Stimulated activated CD8-positive, alpha-beta memory T cell treated with anti-CD3 and anti-CD28 coated beads, Interleukin-15, amount 100 ng/mL, for 1 hour (primary cell): ENCODE results near the gene CEP85.

ENCODE experiments used
- DNase-seq: peaks from one replicate; pipeline ENCODE4 v3.0.0-alpha.2; 2020; ENCODE audit warnings: low read depth

CEP85 gene

DNA sequence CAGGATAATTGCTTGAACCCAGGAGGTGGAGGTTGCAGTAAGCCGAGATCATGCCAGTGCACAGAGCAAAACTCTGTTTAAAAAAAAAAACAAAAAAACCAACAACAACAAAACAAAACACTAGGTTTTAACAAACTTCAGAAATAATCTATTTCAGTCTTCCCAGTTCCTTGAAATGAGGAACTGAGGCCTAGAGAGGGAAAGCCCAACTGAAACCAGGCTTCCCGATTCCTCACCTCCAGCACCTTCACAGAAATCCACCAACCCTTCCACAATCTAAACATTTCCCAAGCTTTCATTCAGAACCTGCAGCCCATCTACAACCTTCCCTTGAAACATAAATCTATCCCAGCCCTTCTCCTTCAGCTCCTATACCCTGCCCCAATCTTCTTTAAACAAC is 83.1 kb downstream of the CEP85 start:
- DNase-seq, result no peak

DNA sequence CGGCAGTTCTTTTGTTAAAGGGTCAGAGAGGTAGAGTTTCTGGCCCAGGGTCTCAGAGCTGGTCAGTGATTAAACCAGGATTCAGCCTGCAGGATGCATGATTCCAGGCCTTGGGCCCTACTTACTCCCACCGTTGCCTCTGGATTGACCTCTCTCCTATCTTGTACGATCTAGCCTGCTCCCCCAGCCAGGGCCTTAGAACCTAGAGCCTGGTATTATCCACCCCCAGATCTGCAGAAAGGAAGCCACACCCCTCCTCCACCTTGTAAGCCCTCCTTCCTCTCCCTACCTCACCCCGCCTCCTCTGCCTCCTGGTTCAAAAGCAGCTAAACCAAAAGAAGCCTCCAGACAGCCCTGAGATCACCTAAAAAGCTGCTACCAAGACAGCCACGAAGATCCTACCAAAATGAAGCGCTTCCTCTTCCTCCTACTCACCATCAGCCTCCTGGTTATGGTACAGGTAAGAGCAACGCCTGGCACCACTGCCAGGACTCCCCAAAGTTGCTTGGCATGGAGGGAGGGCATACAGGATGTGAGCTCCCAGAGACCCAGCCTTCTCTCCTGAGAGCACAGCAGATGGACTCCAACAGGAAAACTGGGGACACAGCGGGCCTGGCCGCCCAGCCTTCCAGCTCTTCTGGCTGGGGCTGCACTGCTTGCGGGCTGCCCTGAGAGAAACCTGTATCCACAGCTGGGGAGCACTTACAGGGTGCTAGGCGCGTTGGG is 83.8 kb downstream of the CEP85 start, which contains the start of gene CD52:
CD52 (plus strand) TSS at position 347 of the 726 bp plus-strand sequence; CDS start at position 407, 60 bp downstream.
- DNase-seq, result peak; percentile 36

DNA sequence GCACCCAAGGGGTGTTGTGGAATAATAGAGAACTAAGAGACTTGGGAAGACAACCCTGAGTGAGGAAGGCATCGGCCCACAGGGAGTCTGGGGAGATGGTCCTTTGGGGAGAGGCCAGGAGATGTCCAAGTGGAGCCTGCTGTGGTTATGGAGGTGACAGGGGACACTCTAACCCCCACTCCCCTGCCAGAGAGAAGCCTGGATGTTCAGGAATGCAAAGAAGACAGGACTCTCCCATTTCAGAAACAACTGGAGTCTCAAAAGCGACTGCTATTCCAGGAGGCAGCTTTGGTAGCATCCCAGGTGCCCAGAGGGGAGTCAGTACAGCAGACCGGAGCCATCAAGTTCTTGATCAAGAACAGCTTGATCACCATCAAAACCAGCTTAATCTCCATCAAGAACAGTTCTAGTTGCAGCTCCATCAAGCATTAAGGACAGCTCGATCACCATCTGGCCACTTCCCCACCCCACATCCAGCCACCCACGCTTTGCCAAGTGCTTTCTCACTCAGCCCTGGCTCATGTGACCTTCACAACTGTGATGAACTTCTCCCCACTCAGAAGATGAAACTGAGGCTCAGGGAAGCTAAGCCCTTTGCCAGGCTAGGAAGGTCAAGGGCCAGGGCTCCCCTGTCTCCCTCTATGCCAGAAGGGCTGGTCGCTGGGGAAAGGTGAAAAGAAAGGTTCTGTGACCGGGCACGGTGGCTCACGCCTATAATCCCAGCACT is 84.5 kb downstream of the CEP85 start:
- DNase-seq, result no peak

DNA sequence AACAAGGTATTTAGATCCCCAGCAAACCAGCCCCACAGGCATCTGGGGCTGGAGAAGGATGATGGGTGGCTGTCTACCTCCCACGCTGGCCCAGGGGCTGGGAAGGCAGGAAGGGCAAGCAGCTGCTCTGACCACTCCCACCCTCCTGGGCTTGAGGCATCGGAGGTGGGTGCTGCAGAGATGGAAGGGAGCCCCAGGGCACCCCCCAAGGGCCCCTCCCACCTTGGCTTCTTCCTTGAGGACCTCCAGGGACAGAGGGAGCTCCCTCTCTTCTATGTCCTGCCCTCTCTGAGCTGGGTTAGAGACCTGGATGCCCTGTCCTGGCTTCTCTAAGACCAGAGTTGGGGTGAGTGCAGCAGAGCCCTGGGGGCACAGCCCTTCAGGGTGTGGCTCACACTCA is 86.9 kb downstream of the CEP85 start:
- no peak for DNase-seq

DNA sequence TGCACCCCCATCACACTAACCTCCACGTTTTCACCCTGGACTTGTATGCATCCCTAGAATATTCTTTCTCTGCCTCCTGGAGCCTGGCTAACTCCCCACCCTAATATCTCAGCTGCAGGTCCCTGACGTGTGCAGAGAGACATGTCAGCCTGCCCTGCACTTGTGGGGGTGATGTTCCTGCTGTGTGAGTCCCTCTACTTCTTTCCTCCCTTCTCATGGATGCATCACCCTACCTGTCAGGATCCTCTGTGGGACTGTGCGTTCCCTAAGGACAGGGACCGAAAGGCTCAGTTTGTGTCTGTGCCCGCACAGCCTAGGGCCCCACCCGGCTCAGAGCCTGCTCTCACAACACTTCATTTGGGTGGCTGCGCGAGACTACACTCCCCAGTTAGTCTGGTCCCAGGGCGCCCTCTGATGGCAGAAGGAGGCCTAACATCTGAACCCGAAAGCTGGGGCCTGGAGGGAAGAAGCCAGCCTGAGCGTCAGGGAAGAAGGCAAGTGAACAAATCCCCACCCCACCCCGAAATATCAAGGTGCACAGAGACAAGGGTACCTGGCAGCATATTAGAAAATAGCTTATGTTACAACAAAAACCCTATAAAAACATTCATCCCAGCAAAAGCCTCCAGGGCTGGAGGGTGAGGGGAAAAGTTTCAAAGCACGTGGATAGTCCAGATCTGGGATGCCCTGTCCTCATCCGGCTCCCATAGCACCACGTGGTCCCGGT is 87.5 kb downstream of the CEP85 start:
- DNase-seq, result peak; percentile 98

DNA sequence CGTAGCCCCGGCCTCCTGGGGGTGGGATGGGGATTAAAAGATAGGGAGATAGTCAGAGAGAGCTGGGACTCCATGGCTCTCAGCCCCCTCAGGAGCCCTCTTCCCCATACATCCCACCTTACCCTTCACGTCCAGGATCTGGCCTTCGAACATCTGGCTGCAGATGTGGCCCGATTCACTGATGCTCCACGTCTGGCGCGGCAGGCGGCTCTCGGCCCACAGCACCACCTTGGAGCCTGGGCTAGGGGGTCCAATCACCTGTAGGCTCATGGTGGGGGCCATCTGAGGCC is 88.0 kb downstream of the CEP85 start:
- DNase-seq, result no peak

DNA sequence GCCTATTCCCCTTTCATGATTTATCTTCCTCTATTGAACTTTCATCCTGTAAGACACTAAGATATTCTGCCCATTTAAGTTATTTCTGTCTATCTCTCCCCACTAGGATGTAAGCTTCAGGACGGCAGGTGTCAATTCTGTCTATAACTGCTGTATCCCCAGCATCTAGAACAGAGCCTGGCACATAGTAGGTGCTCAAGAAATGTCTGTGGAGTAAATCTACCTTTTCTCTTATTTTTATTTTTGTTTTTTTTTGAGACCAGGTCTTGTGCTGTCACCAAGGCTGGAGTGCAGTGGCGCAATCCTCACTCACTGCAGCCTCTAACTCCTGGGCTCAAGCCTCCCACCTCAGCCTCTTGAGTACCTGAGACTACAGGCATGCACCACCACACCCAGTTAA is 89.4 kb downstream of the CEP85 start:
- DNase-seq, result no peak

DNA sequence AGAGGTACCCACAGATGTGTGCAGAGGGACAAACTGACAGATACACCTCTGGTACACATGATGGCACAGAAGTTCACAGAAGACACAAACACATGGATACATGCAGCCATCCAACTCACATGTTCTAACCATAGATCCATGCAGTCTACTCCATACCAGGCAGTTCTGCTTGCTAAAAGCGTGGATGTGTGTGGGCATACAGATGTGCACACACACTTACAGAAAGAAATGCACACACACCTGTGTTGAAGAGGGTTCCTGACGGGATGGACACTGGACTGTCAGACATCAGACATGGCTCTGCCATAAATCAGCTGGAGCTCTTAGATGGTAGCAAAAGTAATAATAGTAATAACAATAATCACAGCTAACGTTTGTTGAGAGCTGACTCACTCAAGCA is 90.5 kb downstream of the CEP85 start:
- no peak for DNase-seq

DNA sequence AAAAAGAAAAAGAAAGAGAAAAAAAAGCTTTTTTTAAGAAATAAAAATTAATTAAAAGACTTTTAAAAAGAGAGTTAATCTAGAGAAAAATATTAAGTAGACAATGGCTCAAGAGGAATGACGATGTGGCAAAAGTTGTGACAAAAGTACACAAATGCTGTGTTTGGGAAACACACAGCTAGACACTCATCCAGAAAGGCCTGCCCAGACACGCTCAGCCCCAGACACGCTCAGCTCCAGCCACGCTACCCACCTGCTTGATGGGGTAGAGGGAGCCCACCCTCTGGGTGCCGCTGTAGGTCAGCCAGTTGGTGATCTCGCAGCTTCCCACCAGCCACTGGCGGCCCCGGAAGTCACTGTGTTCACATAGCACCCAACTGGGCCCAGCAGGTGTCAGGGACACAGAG is 94.0 kb downstream of the CEP85 start:
- DNase-seq, result no peak
